Lung (tissue), 12 donors: ENCODE data around the gene CDH4. TPM values are rescaled to one million over a fixed set of nuclear protein-coding genes. Genes with fewer than 3 reads are reported as not detected.

Source experiments
- ATAC-seq: fragments of 200-7000 bp; cut with Tn5 transposase; one replicate; pipeline ENCODE4 v1.9.1; 2020; ENCODE audit warnings: moderate number of reproducible peaks; ENCODE audit not compliant: insufficient read depth, low FRiP score
- DNase-seq, 3 donors: peaks; one replicate each; pipeline ENCODE4 v3.0.0-alpha.2; 2013 to 2017
- H3K27ac ChIP-seq, 2 donors: one replicate each; pipeline ENCODE4 v1.5.1; 2013; ENCODE audit warnings: mild to moderate bottlenecking in 2 of 2, moderate library complexity in 2 of 2, control low read depth in 1 of 2, inconsistent platforms in 1 of 2, low read depth in 1 of 2, low read length in 1 of 2
- H3K27me3 ChIP-seq, 3 donors: one replicate each; pipeline ENCODE4 v1.5.1; 2013; ENCODE audit warnings: low read length in 2 of 3; ENCODE audit not compliant: control insufficient read depth in 3 of 3, insufficient read depth in 3 of 3
- H3K36me3 ChIP-seq, 4 donors: one replicate each; pipeline ENCODE4 v1.5.1; 2013; ENCODE audit warnings: low read length in 4 of 4, mild to moderate bottlenecking in 1 of 4, moderate library complexity in 1 of 4; ENCODE audit not compliant: control insufficient read depth in 4 of 4, insufficient read depth in 4 of 4
- H3K4me1 ChIP-seq, 5 donors: one replicate each; pipeline ENCODE4 v1.5.1; 2013; ENCODE audit warnings: low read length in 5 of 5, mild to moderate bottlenecking in 2 of 5, moderate library complexity in 1 of 5; ENCODE audit not compliant: control insufficient read depth in 5 of 5, insufficient read depth in 5 of 5
- H3K4me3 ChIP-seq: one replicate; pipeline ENCODE4 v1.5.1; 2013; ENCODE audit warnings: mild to moderate bottlenecking, control low read depth, moderate library complexity
- H3K9ac ChIP-seq, 2 donors: one replicate each; pipeline ENCODE4 v1.5.1; 2013; ENCODE audit warnings: low read length in 2 of 2, control low read depth in 1 of 2; ENCODE audit not compliant: insufficient read depth in 1 of 2
- H3K9me3 ChIP-seq, 4 donors: one replicate each; pipeline ENCODE4 v1.5.1; 2013; ENCODE audit warnings: low read length in 3 of 4, mild to moderate bottlenecking in 1 of 4, moderate library complexity in 1 of 4; ENCODE audit not compliant: control insufficient read depth in 4 of 4, insufficient read depth in 3 of 4
- CTCF ChIP-seq: IDR thresholded peaks from 2 replicates; pipeline ENCODE4 v1.5.1; 2012; ENCODE audit warnings: mild to moderate bottlenecking; ENCODE audit errors: control extremely low read depth, extremely low read depth
- WGBS, 2 donors: extraction: QIAGEN DNeasy Blood & Tissue Kit; methylation state at CpG; one replicate each; pipeline ENCODE4 v1.1.7; 2013; 5-methylcytosine and 5-hydroxymethylcytosine counted together
- polyA plus RNA-seq, 2 donors: library from polyadenylated mRNA; stranded (reverse); fragments of 200-250 nt; gene quantifications; one replicate each; pipeline ENCODE4 v1.2.1, GENCODE V29; 2013
- total RNA-seq, 2 donors: library from RNA; depleted of rRNA in 1 of 2; stranded (reverse); fragments of >200 nt in 1 of 2; gene quantifications; one replicate each; pipeline ENCODE4 v1.2.1, GENCODE V29; 2014 to 2021
- donor health status: control.
- donor health status: control.
- donor health status: Bipolar disorder and iron deficiency.
- donor health status: healthy.
- donor health status: DM: yes; HTN: yes; CAD: no.

The CDH4 gene
- total and polyA plus RNA-seq, 4 donors, result 0.10 to 2.1 (median 0.34) TPM

- Histone ChIP-seq H3K4me3 (no peak overlapping the region), H3K4me1 (no peaks in the 10 kb centered on the region), H3K9me3 (peaks cover 0 to 2% (median 0%) of the 10 kb centered on the region in 4 donors), H3K27ac (no peak overlapping the region), H3K9ac (no peak overlapping the region), H3K36me3 (no peaks in the 10 kb centered on the region), H3K27me3 (no peaks in the 10 kb centered on the region)
- no peak for ATAC-seq
- no peak for DNase-seq
- WGBS, 2 donors, result 83 to 86% methylated on average over 12 of the region's 12 CpGs
- TF ChIP-seq CTCF, result no peak
These were observed 706.1 kb downstream of the CDH4 start for GRCh38 chr20:61957961-61958715.

GRCh38 chr20:61958773-61959700 lies 707.0 kb downstream of the CDH4 start:
- Histone ChIP-seq H3K9ac (no peak overlapping the region), H3K4me3 (no peak overlapping the region), H3K36me3 (no peaks in the 10 kb centered on the region), H3K27ac (no peak overlapping the region), H3K9me3 (peaks cover 0 to 2% (median 0%) of the 10 kb centered on the region in 4 donors), H3K4me1 (no peaks in the 10 kb centered on the region), H3K27me3 (peaks cover 0 to 3% (median under 1%) of the 10 kb centered on the region in 3 donors)
- DNase-seq (no peak), ATAC-seq (no peak)
- TF ChIP-seq CTCF, result no peak
- 74 to 81% methylated on average over 22 of the region's 22 CpGs for WGBS, 2 donors

GRCh38 chr20:61960836-61961235 lies 708.8 kb downstream of the CDH4 start:
- Histone ChIP-seq H3K4me3 (no peak overlapping the region), H3K27ac (no peak overlapping the region), H3K36me3 (no peaks in the 10 kb centered on the region), H3K27me3 (peaks cover 0 to 12% (median 3%) of the 10 kb centered on the region in 3 donors), H3K9ac (no peak overlapping the region), H3K4me1 (no peaks in the 10 kb centered on the region), H3K9me3 (peaks cover 0 to 2% (median 0%) of the 10 kb centered on the region in 4 donors)
- 94 to 95% methylated on average over 12 of the region's 12 CpGs for WGBS, 2 donors
- no peak for TF ChIP-seq CTCF
- no peak for DNase-seq
- no peak for ATAC-seq
